Endothelial cell of umbilical vein (primary cell): Measurements from ENCODE around the gene MYF6. TPM values are rescaled to one million over a fixed set of nuclear protein-coding genes. Genes with fewer than 3 reads are reported as not detected.

Source experiments
- BruUV-seq: library from RNA; stranded (reverse); fragments of 400-500 nt; replicated peaks from 2 replicates; lab custom pipeline; 2021; lab: Mats Ljungman, UMichigan
- CTCF ChIA-PET: fragments of 300-600, 350-600 bp; sonication (Branson Sonifier 250); formaldehyde crosslinking; loops from one replicate; lab custom pipeline; 2021; ENCODE audit warnings: antibody characterized with exemption, inconsistent platforms; lab: Charles Lee
- POLR2A ChIA-PET: fragments of 300-600, 350-600 bp; sonication (Branson Sonifier 250); formaldehyde crosslinking; loops from one replicate; lab custom pipeline; 2021; ENCODE audit warnings: antibody characterized with exemption, inconsistent platforms; lab: Charles Lee
- DNase-seq: peaks from one replicate; pipeline ENCODE4 v3.0.0-alpha.2; 2011; ENCODE audit warnings: low read depth, low spot score
- FAIRE-seq: peaks from 2 replicates; lab custom pipeline; 2011; peaks lifted over from hg19 to GRCh38; lab: Jason Lieb, UNC
- H2AFZ ChIP-seq: 2 replicates; pipeline ENCODE4 v1.6.0; 2012; ENCODE audit warnings: low read depth, low read length, control low read depth, inconsistent platforms
- H3K27ac ChIP-seq: 2 replicates; pipeline ENCODE4 v1.5.1; 2011; ENCODE audit warnings: low read depth, mild to moderate bottlenecking, control low read depth, low read length, moderate library complexity; ENCODE audit not compliant: insufficient read depth
- H3K27me3 ChIP-seq, 2 experiments: 2 replicates each; pipeline versions ENCODE4 v1.6.0 to v1.6.1; 2011; ENCODE audit warnings: low read length in 2 of 2, mixed read lengths in 1 of 2; ENCODE audit not compliant: control insufficient read depth in 2 of 2, insufficient read depth in 2 of 2
- H3K36me3 ChIP-seq, 2 experiments: 2 replicates in 1 of 2; 3 replicates in 1 of 2; pipeline ENCODE4 v1.5.1; 2011; ENCODE audit warnings: low read length in 2 of 2, mild to moderate bottlenecking in 1 of 2, moderate library complexity in 1 of 2; ENCODE audit not compliant: control insufficient read depth in 2 of 2, insufficient read depth in 2 of 2; ENCODE audit errors: extremely low read depth in 1 of 2
- H3K4me1 ChIP-seq: 3 replicates; pipeline ENCODE4 v1.5.1; 2011; ENCODE audit warnings: mild to moderate bottlenecking, low read length; ENCODE audit not compliant: control insufficient read depth, insufficient read depth; ENCODE audit errors: extremely low read depth
- H3K4me2 ChIP-seq: 2 replicates; pipeline ENCODE4 v1.6.1; 2011; ENCODE audit warnings: low read length, control low read depth, mixed read lengths; ENCODE audit not compliant: insufficient read depth
- H3K4me3 ChIP-seq, 3 experiments: fragments of 200-600 bp in 1 of 3; sonication (generic), shearing (Covaris generic) in 1 of 3; replicated peaks in 1 of 3; 2 replicates each; pipeline ENCODE4 v1.5.1; 2011 to 2016; ENCODE audit warnings: control low read depth in 3 of 3, low read length in 3 of 3, mild to moderate bottlenecking in 2 of 3, inconsistent platforms in 1 of 3, low read depth in 1 of 3, moderate library complexity in 1 of 3; ENCODE audit not compliant: insufficient read depth in 1 of 3
- H3K79me2 ChIP-seq: 2 replicates; pipeline ENCODE4 v1.6.0; 2012; ENCODE audit warnings: low read length, inconsistent platforms; ENCODE audit not compliant: control insufficient read depth, insufficient read depth
- H3K9ac ChIP-seq: replicated peaks from 2 replicates; pipeline ENCODE3; 2011; ENCODE audit warnings: low read length, control low read depth; ENCODE audit not compliant: insufficient read depth; ENCODE audit errors: extremely low read depth
- H3K9me1 ChIP-seq: replicated peaks from 3 replicates; pipeline ENCODE4 v1.6.0; 2011; ENCODE audit warnings: mild to moderate bottlenecking, low read length; ENCODE audit not compliant: control insufficient read depth, insufficient read depth; ENCODE audit errors: extremely low read depth
- H3K9me3 ChIP-seq: replicated peaks from 2 replicates; pipeline ENCODE4 v1.5.1; 2012; ENCODE audit warnings: low read length, inconsistent platforms; ENCODE audit not compliant: control insufficient read depth, insufficient read depth
- H4K20me1 ChIP-seq: replicated peaks from 2 replicates; pipeline ENCODE3; 2011; ENCODE audit warnings: mild to moderate bottlenecking, low read length; ENCODE audit not compliant: control insufficient read depth, insufficient read depth; ENCODE audit errors: extremely low read depth
- CTCF ChIP-seq, 2 donors: IDR thresholded peaks; 1 replicate in 1 of 2; 2 replicates in 1 of 2; pipeline ENCODE4 v1.5.1; 2011; ENCODE audit warnings: low read length in 2 of 2, mild to moderate bottlenecking in 2 of 2, moderate library complexity in 2 of 2, control low read depth in 1 of 2, inconsistent platforms in 1 of 2, low read depth in 1 of 2; ENCODE audit not compliant: insufficient read depth in 1 of 2; ENCODE audit errors: extremely low read depth in 1 of 2
- EZH2 ChIP-seq: IDR thresholded peaks from 2 replicates; pipeline ENCODE4 v1.6.1; 2012; ENCODE audit warnings: borderline replicate concordance, low read depth, mild to moderate bottlenecking, moderate library complexity, low read length, inconsistent platforms; ENCODE audit not compliant: severe bottlenecking
- FOS ChIP-seq: IDR thresholded peaks from 2 replicates; pipeline ENCODE4 v1.6.1; 2011; ENCODE audit warnings: mild to moderate bottlenecking, low read length, moderate library complexity, borderline replicate concordance; ENCODE audit not compliant: insufficient read depth
- GATA2 ChIP-seq: IDR thresholded peaks from 2 replicates; pipeline ENCODE4 v1.7.0; 2011; ENCODE audit warnings: low read depth, mild to moderate bottlenecking, moderate library complexity, mixed read lengths, low read length; ENCODE audit not compliant: insufficient read length, insufficient read depth
- MYC ChIP-seq: IDR thresholded peaks from one replicate; pipeline ENCODE4 v1.6.1; 2011; ENCODE audit warnings: mild to moderate bottlenecking, low read depth, low read length
- POLR2AphosphoS5 ChIP-seq: IDR thresholded peaks from 2 replicates; pipeline ENCODE4 v1.6.1; 2012; ENCODE audit warnings: low read depth, mild to moderate bottlenecking, control low read depth, low read length, moderate library complexity; ENCODE audit not compliant: insufficient read depth
- dilution Hi-C: fragments of 300-500 bp; cut with MboI; formaldehyde crosslinking; loops from one replicate; pipeline ENCODE4 v1.15.0; 2019; ENCODE audit warnings: low sequenced_read_pairs; ENCODE audit not compliant: extremely low pct_ligation_motif_present
- intact Hi-C: fragments of 100-400 bp; cut with micrococcal nuclease; formaldehyde crosslinking; loops from one replicate; pipeline ENCODE4 v1.10.0; 2022
- polyA plus RNA-seq, 4 experiments: library from polyadenylated mRNA; depleted of rRNA in 3 of 4; stranded (reverse) in 3 of 4; unstranded in 1 of 4; fragments of >200 nt; gene quantifications; 2 replicates each; pipeline versions ENCODE4 v1.2.1 to v1.2.3, GENCODE V29; 2011 to 2012; ENCODE audit warnings: missing spikeins in 1 of 4
- total RNA-seq: library from RNA; stranded (reverse); gene quantifications from 2 replicates; pipeline ENCODE4 v1.2.3, GENCODE V29; 2021

MYF6 gene
- total and polyA plus RNA-seq, 2 donors (not counting 3 experiments of a cell fraction or from before 2014, with no cell fraction given), result not detected

GRCh38 chr12:80698256-80698655, 9.2 kb upstream of the MYF6 start:
- FAIRE-seq (no peak), DNase-seq (no peak)
- no peak overlapping the region for H3K27ac ChIP-seq
- H3K4me3 ChIP-seq, result no peak overlapping the region
- no peaks in the 10 kb centered on the region for H3K9me3 ChIP-seq
- H3K79me2 ChIP-seq, result no peaks in the 10 kb centered on the region
- no peaks in the 10 kb centered on the region for H3K36me3 ChIP-seq
- H4K20me1 ChIP-seq, result no peaks in the 10 kb centered on the region
- intact Hi-C loops, result no loop called here
- dilution Hi-C loops, result no loop called here
- no peak overlapping the region for H3K4me2 ChIP-seq
- ChIA-PET CTCF (no interaction called here), POLR2A (no interaction called here)
- H3K9me1 ChIP-seq, result no peaks in the 10 kb centered on the region
- no peaks in the 10 kb centered on the region for H3K27me3 ChIP-seq
- BruUV-seq, result no TSS peak
- H2AFZ ChIP-seq, result no peak overlapping the region
- no peak for TF ChIP-seq GATA2
- H3K9ac ChIP-seq, result no peak overlapping the region
- no peaks in the 10 kb centered on the region for H3K4me1 ChIP-seq

- no peak for TF ChIP-seq CTCF (IDR thresholded peaks at IDR 0.05; ENCODE audit: extremely low read depth in 1 of 2, insufficient read depth in 1 of 2, low read depth in 1 of 2, low read length in 2 of 2)
- TF ChIP-seq FOS, result no peak
- no peak for TF ChIP-seq POLR2AphosphoS5
- TF ChIP-seq EZH2, result no peak
- TF ChIP-seq MYC, result no peak
- TF ChIP-seq GATA2, result no peak
- Histone ChIP-seq H3K9me3 (no peaks in the 10 kb centered on the region), H3K4me2 (no peak overlapping the region), H3K36me3 (no peaks in the 10 kb centered on the region), H3K4me3 (no peak overlapping the region), H3K9ac (no peak overlapping the region), H3K9me1 (no peaks in the 10 kb centered on the region), H3K27me3 (no peaks in the 10 kb centered on the region), H4K20me1 (no peaks in the 10 kb centered on the region), H3K4me1 (no peaks in the 10 kb centered on the region), H2AFZ (no peak overlapping the region), H3K27ac (no peak overlapping the region), H3K79me2 (no peaks in the 10 kb centered on the region)
- FAIRE-seq, result no peak
- ChIA-PET POLR2A (no interaction called here), CTCF (no interaction called here)
- no TSS peak for BruUV-seq
- DNase-seq, result no peak
- dilution Hi-C loops, result no loop called here
- intact Hi-C loops, result no loop called here
These were observed 8.4 kb upstream of the MYF6 start for GRCh38 chr12:80698847-80699542.
